ENCODE measurements around the gene PDE1A. TPM values are rescaled to one million over a fixed set of nuclear protein-coding genes. Genes with fewer than 3 reads are reported as not detected.

PDE1A gene
- total and polyA plus RNA-seq, 2 experiments from 2014 or later = 1.0 to 4.7 TPM

DNA sequence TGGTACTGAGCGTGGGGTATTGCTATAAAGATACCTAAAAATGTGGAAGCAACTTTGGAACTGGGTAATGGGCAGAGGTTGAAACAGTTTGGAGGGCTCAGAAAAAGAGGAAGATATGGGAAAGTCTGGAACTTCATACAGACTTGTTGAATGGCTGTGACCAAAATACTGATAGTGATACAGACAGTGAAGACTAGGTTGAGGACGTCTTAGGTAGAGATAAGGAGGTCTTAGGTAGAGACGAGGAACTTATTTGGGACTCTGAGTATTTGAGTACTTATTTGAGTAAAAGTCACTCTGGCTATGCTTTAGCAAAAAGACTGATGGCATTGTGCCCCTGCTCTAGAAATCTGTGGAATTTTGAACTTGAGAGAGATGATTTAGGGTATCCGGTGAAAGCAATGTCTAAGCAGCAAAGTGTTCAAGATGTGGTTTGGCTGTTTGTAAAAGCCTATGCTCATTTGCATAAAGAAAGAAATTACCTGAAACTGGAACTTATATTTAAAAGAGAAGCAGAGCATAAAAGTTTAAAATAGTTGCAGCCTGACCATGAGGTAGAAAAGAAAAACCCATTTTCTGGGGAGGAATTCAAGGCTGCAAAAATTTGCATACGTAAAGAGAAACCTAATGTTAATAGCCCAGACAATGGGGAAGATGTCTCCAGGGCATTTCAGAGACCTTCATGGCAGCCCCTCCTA is 219.6 kb downstream of the PDE1A start:
- H3K27ac ChIP-seq = no peak overlapping the region
- TF ChIP-seq EZH2 (IDR thresholded peaks at IDR 0.05; ENCODE audit: borderline replicate concordance) = no peak
- TF ChIP-seq EZH2phosphoT487 (IDR thresholded peaks at IDR 0.05; ENCODE audit: low read depth, severe bottlenecking, unreplicated experiment) = no peak
- DNase-seq (ENCODE audit: low spot score) = no peak
- H3K9me2 ChIP-seq (replicated peaks; ENCODE audit: insufficient read depth) = no peaks in the 10 kb centered on the region
- no peak overlapping the region for H3K4me3 ChIP-seq
- H4K20me1 ChIP-seq (ENCODE audit: insufficient read depth, poor library complexity, severe bottlenecking) = no peaks in the 10 kb centered on the region
- H3K9me3 ChIP-seq (ENCODE audit: low read depth) = no peaks in the 10 kb centered on the region
- H3K79me2 ChIP-seq = no peaks in the 10 kb centered on the region
- WGBS (ENCODE audit: low lambda C conversion rate, missing lambda C conversion rate) = 91% methylated on average over 5 of the region's 5 CpGs
- H3K36me3 ChIP-seq (replicated peaks; ENCODE audit: insufficient read depth, low read depth) = no peaks in the 10 kb centered on the region
- no peaks in the 10 kb centered on the region for H3K27me3 ChIP-seq
- H2AFZ ChIP-seq = no peak overlapping the region
- no peak overlapping the region for H3K4me2 ChIP-seq
- H3K4me1 ChIP-seq (ENCODE audit: insufficient read depth) = no peaks in the 10 kb centered on the region

- no peak overlapping the region for H3K4me2 ChIP-seq
- no peak overlapping the region for H3K27ac ChIP-seq
- no peaks in the 10 kb centered on the region for H3K79me2 ChIP-seq
- no peak overlapping the region for H3K4me3 ChIP-seq
- H2AFZ ChIP-seq = no peak overlapping the region
- no peaks in the 10 kb centered on the region for H3K4me1 ChIP-seq (ENCODE audit: insufficient read depth)
- H3K9me2 ChIP-seq (replicated peaks; ENCODE audit: insufficient read depth) = no peaks in the 10 kb centered on the region
- H3K27me3 ChIP-seq = no peaks in the 10 kb centered on the region
- H3K36me3 ChIP-seq (replicated peaks; ENCODE audit: insufficient read depth, low read depth) = no peaks in the 10 kb centered on the region
- H4K20me1 ChIP-seq (ENCODE audit: insufficient read depth, poor library complexity, severe bottlenecking) = no peaks in the 10 kb centered on the region
- DNase-seq (ENCODE audit: low spot score) = no peak
- H3K9me3 ChIP-seq (ENCODE audit: low read depth) = no peaks in the 10 kb centered on the region
- no peak for TF ChIP-seq EZH2 (IDR thresholded peaks at IDR 0.05; ENCODE audit: borderline replicate concordance)
- no peak for TF ChIP-seq EZH2phosphoT487 (IDR thresholded peaks at IDR 0.05; ENCODE audit: low read depth, severe bottlenecking, unreplicated experiment)
- TF ChIP-seq, protein P1, sequence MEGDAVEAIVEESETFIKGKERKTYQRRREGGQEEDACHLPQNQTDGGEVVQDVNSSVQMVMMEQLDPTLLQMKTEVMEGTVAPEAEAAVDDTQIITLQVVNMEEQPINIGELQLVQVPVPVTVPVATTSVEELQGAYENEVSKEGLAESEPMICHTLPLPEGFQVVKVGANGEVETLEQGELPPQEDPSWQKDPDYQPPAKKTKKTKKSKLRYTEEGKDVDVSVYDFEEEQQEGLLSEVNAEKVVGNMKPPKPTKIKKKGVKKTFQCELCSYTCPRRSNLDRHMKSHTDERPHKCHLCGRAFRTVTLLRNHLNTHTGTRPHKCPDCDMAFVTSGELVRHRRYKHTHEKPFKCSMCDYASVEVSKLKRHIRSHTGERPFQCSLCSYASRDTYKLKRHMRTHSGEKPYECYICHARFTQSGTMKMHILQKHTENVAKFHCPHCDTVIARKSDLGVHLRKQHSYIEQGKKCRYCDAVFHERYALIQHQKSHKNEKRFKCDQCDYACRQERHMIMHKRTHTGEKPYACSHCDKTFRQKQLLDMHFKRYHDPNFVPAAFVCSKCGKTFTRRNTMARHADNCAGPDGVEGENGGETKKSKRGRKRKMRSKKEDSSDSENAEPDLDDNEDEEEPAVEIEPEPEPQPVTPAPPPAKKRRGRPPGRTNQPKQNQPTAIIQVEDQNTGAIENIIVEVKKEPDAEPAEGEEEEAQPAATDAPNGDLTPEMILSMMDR (IDR thresholded peaks at IDR 0.05; ENCODE audit: poor library complexity) = no peak
These were observed 229.3 kb downstream of the PDE1A start for GRCh38 chr2:182197529-182197928.

GRCh38 chr2:182193291-182193690 is 233.5 kb downstream of the PDE1A start:
- Histone ChIP-seq H3K9me2 (replicated peaks; ENCODE audit: insufficient read depth) (no peaks in the 10 kb centered on the region), H3K4me1 (ENCODE audit: insufficient read depth) (no peaks in the 10 kb centered on the region), H3K4me2 (no peak overlapping the region), H3K36me3 (replicated peaks; ENCODE audit: insufficient read depth, low read depth) (no peaks in the 10 kb centered on the region), H3K4me3 (no peak overlapping the region), H3K27me3 (no peaks in the 10 kb centered on the region), H3K27ac (no peak overlapping the region), H4K20me1 (ENCODE audit: insufficient read depth, poor library complexity, severe bottlenecking) (no peaks in the 10 kb centered on the region), H3K9me3 (ENCODE audit: low read depth) (no peaks in the 10 kb centered on the region), H2AFZ (no peak overlapping the region), H3K79me2 (no peaks in the 10 kb centered on the region)
- TF ChIP-seq EZH2 (IDR thresholded peaks at IDR 0.05; ENCODE audit: borderline replicate concordance) = no peak
- TF ChIP-seq, protein P1 (IDR thresholded peaks at IDR 0.05; ENCODE audit: poor library complexity) = no peak
- TF ChIP-seq EZH2phosphoT487 (IDR thresholded peaks at IDR 0.05; ENCODE audit: low read depth, severe bottlenecking, unreplicated experiment) = no peak
- WGBS (ENCODE audit: low lambda C conversion rate, missing lambda C conversion rate) = 96% methylated on average over 5 of the region's 5 CpGs
- DNase-seq (ENCODE audit: low spot score) = no peak

DNA sequence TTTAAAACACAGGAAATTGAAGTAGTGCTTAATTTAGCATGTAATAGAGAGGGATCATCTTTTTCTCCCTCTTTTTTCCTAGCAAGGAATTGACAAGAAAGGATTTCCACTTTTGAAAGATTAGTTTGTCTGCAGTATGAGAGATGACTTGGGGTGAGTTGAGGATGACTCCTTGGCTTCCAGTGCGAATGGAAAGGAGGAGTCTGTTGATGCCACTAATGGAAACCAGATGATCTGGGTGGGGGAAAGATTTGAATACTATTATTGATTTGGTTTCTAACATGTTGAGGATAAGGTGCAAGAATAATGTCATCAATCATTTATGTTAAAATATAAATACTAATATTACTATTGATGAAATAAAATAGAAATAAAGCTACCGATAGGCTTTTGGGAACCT is 235.8 kb downstream of the PDE1A start:
- Histone ChIP-seq H3K4me3 (no peak overlapping the region), H3K79me2 (no peaks in the 10 kb centered on the region), H3K27ac (no peak overlapping the region), H3K4me2 (no peak overlapping the region), H3K9me3 (ENCODE audit: low read depth) (no peaks in the 10 kb centered on the region), H3K9me2 (replicated peaks; ENCODE audit: insufficient read depth) (no peaks in the 10 kb centered on the region), H2AFZ (no peak overlapping the region), H4K20me1 (ENCODE audit: insufficient read depth, poor library complexity, severe bottlenecking) (no peaks in the 10 kb centered on the region), H3K27me3 (no peaks in the 10 kb centered on the region), H3K36me3 (replicated peaks; ENCODE audit: insufficient read depth, low read depth) (no peaks in the 10 kb centered on the region), H3K4me1 (ENCODE audit: insufficient read depth) (no peaks in the 10 kb centered on the region)
- no peak for DNase-seq (ENCODE audit: low spot score)
- WGBS (ENCODE audit: low lambda C conversion rate, missing lambda C conversion rate) = 94% methylated on average over 2 of the region's 2 CpGs
- no peak for TF ChIP-seq EZH2 (IDR thresholded peaks at IDR 0.05; ENCODE audit: borderline replicate concordance)
- TF ChIP-seq, protein P1 (IDR thresholded peaks at IDR 0.05; ENCODE audit: poor library complexity) = no peak
- no peak for TF ChIP-seq EZH2phosphoT487 (IDR thresholded peaks at IDR 0.05; ENCODE audit: low read depth, severe bottlenecking, unreplicated experiment)
